AG08395 (cell line): ENCODE results near the gene LHFPL4.
A peak's percentile ranks its signal among the peaks of the same experiment; 100 is the strongest.

Experiments
- DNase-seq: peaks from one replicate; pipeline ENCODE4 v3.0.0; 2012; ENCODE audit warnings: mixed read lengths, low spot score

The LHFPL4 gene

GRCh38 chr3:9473496-9474065 is 80.0 kb downstream of the LHFPL4 start:
- no peak for DNase-seq

- DNase-seq: no peak
These were observed 83.6 kb downstream of the LHFPL4 start for GRCh38 chr3:9469986-9470385.

GRCh38 chr3:9468460-9468859 is 85.2 kb downstream of the LHFPL4 start:
- no peak for DNase-seq

GRCh38 chr3:9467451-9467850 is 86.2 kb downstream of the LHFPL4 start:
- no peak for DNase-seq

- no peak for DNase-seq
These were observed 98.0 kb downstream of the LHFPL4 start for GRCh38 chr3:9455596-9456131.

- DNase-seq: no peak
These were observed 101.2 kb downstream of the LHFPL4 start for GRCh38 chr3:9452417-9452816.

- DNase-seq: no peak
These were observed 102.6 kb downstream of the LHFPL4 start for GRCh38 chr3:9450991-9451390.

GRCh38 chr3:9450126-9450525 is 103.5 kb downstream of the LHFPL4 start:
- no peak for DNase-seq

GRCh38 chr3:9448643-9449042 is 105.0 kb downstream of the LHFPL4 start:
- peak; percentile 17 for DNase-seq
